ENCODE results near the gene SPECC1.

DNA sequence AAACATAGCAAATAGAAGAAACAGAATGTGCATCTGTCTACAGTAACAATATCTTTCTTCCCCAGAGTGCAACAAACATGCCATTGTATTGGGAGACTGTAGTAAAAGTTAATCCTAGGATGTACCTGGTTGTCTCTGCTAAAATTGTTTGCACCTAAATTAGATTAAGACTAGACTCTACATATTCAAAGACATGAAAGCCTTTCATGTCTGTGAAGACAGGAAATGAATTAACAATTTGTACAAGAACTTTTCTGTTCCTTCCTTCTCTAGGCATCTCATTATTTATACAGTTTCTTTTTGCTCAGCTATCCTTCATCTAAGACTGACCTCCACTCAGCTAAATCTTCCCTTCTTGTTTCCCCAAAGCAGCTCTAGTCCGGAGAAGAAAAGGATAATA lies 237.5 kb downstream of the SPECC1 start:
- TF ChIP-seq, protein P1, sequence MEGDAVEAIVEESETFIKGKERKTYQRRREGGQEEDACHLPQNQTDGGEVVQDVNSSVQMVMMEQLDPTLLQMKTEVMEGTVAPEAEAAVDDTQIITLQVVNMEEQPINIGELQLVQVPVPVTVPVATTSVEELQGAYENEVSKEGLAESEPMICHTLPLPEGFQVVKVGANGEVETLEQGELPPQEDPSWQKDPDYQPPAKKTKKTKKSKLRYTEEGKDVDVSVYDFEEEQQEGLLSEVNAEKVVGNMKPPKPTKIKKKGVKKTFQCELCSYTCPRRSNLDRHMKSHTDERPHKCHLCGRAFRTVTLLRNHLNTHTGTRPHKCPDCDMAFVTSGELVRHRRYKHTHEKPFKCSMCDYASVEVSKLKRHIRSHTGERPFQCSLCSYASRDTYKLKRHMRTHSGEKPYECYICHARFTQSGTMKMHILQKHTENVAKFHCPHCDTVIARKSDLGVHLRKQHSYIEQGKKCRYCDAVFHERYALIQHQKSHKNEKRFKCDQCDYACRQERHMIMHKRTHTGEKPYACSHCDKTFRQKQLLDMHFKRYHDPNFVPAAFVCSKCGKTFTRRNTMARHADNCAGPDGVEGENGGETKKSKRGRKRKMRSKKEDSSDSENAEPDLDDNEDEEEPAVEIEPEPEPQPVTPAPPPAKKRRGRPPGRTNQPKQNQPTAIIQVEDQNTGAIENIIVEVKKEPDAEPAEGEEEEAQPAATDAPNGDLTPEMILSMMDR (IDR thresholded peaks at IDR 0.05) = no peak
- no peak for TF ChIP-seq POLR2A (IDR thresholded peaks at IDR 0.05)

All from lower leg skin (tissue), 3 donors.